HCT116 (cell line): ENCODE measurements around the gene MPP2. TPM values are rescaled to one million over a fixed set of nuclear protein-coding genes. Genes with fewer than 3 reads are reported as not detected.

Experiments
- ATAC-seq: fragments of 200-7000 bp; cut with Tn5 transposase; 2 replicates; pipeline ENCODE4 v1.9.1; 2020; ENCODE audit warnings: mild to moderate bottlenecking, moderate library complexity
- BruUV-seq: library from RNA; stranded (reverse); fragments of 400-500 nt; replicated peaks from 2 replicates; lab custom pipeline; 2021; lab: Mats Ljungman, UMichigan
- CTCF ChIA-PET: fragments of 300-600 bp; sonication (Branson Sonifier 250); formaldehyde crosslinking; loops from one replicate; lab custom pipeline; 2021; ENCODE audit warnings: antibody characterized with exemption; lab: Charles Lee
- POLR2A ChIA-PET: fragments of 300-600, 350-600 bp; sonication (Branson Sonifier 250); formaldehyde crosslinking; loops from one replicate; lab custom pipeline; 2021; ENCODE audit warnings: antibody characterized with exemption; lab: Charles Lee
- RAD21 ChIA-PET, 2 experiments: fragments of 300-600 bp; sonication (Branson Sonifier 250); formaldehyde crosslinking; loops; one replicate each; lab custom pipeline; 2023; ENCODE audit warnings: low total read pairs in 2 of 2; ENCODE audit not compliant: uncharacterized antibody in 2 of 2, unreplicated experiment in 2 of 2, low non-redundant PET in 1 of 2; lab: Charles Lee
- DNase-seq: peaks from one replicate; pipeline ENCODE4 v3.0.0-alpha.2; 2010; ENCODE audit warnings: low read depth, low spot score
- H2AFZ ChIP-seq: fragments of 200-600 bp; shearing (Covaris generic), sonication (generic); 2 replicates; pipeline ENCODE4 v1.6.1; 2017; ENCODE audit warnings: low read depth, mixed run types, mixed read lengths, antibody characterized with exemption, low read length; ENCODE audit not compliant: poor library complexity, severe bottlenecking
- H3K27ac ChIP-seq: 2 replicates; pipeline ENCODE4 v1.5.1; 2012; ENCODE audit warnings: low read depth, low read length
- H3K27me3 ChIP-seq: fragments of 200-600 bp; sonication (generic); 2 replicates; pipeline ENCODE4 v1.6.1; 2016; ENCODE audit warnings: mixed run types, low read length, mixed read lengths; ENCODE audit not compliant: insufficient read depth
- H3K36me3 ChIP-seq, 2 experiments: fragments of 200-500 bp in 1 of 2; fragments of 200-600 bp in 1 of 2; sonication (Bioruptor generic) in 1 of 2; sonication (generic) in 1 of 2; 2 replicates each; pipeline versions ENCODE4 v1.5.1 to v1.6.1; 2014 to 2016; ENCODE audit warnings: low read length in 2 of 2, inconsistent platforms in 1 of 2, mixed read lengths in 1 of 2, mixed run types in 1 of 2; ENCODE audit not compliant: insufficient read depth in 2 of 2, control insufficient read depth in 1 of 2
- H3K4me1 ChIP-seq, 2 experiments: fragments of 200-600 bp in 1 of 2; sonication (generic) in 1 of 2; 2 replicates each; pipeline versions ENCODE4 v1.5.1 to v1.6.1; 2012 to 2017; ENCODE audit warnings: low read length in 2 of 2, inconsistent platforms in 1 of 2, mild to moderate bottlenecking in 1 of 2, mixed read lengths in 1 of 2, mixed run types in 1 of 2, moderate library complexity in 1 of 2; ENCODE audit not compliant: insufficient read depth in 2 of 2, control insufficient read depth in 1 of 2
- H3K4me2 ChIP-seq: fragments of 200-600 bp; sonication (generic); 2 replicates; pipeline ENCODE4 v1.6.1; 2017; ENCODE audit warnings: mixed run types, low read length, mixed read lengths
- H3K4me3 ChIP-seq, 2 experiments: fragments of 200-600 bp in 1 of 2; sonication (generic) in 1 of 2; replicated peaks in 1 of 2; 2 replicates each; pipeline ENCODE4 v1.5.1; 2011 to 2016; ENCODE audit warnings: low read length in 2 of 2, control low read depth in 1 of 2, low read depth in 1 of 2, mild to moderate bottlenecking in 1 of 2, mixed read lengths in 1 of 2, mixed run types in 1 of 2
- H3K79me2 ChIP-seq: fragments of 200-600 bp; sonication (generic); 2 replicates; pipeline ENCODE4 v1.6.1; 2017; ENCODE audit warnings: mild to moderate bottlenecking, mixed run types, low read length, moderate library complexity, mixed read lengths; ENCODE audit not compliant: insufficient read depth
- H3K9ac ChIP-seq: fragments of 200-600 bp; sonication (generic); 2 replicates; pipeline ENCODE4 v1.6.1; 2016; ENCODE audit warnings: low read length, mixed read lengths
- H3K9me2 ChIP-seq: fragments of 200-600 bp; sonication (generic), shearing (Covaris generic); 2 replicates; pipeline ENCODE4 v1.6.1; 2017; ENCODE audit warnings: mixed run types, mild to moderate bottlenecking, moderate library complexity; ENCODE audit not compliant: insufficient read depth
- H3K9me3 ChIP-seq, 2 experiments: fragments of 200-500 bp in 1 of 2; fragments of 200-600 bp in 1 of 2; sonication (Bioruptor generic) in 1 of 2; sonication (generic) in 1 of 2; 2 replicates each; pipeline ENCODE4 v1.6.1; 2014 to 2017; ENCODE audit warnings: low read length in 2 of 2, mixed read lengths in 2 of 2, inconsistent platforms in 1 of 2, low read depth in 1 of 2, mild to moderate bottlenecking in 1 of 2, mixed run types in 1 of 2, moderate library complexity in 1 of 2; ENCODE audit not compliant: control insufficient read depth in 1 of 2, insufficient read depth in 1 of 2
- H4K20me1 ChIP-seq: fragments of 200-600 bp; sonication (generic), shearing (Covaris generic); 2 replicates; pipeline ENCODE4 v1.6.1; 2017; ENCODE audit warnings: mixed run types, mild to moderate bottlenecking, moderate library complexity; ENCODE audit not compliant: insufficient read depth
- CEBPB ChIP-seq: IDR thresholded peaks from 2 replicates; pipeline ENCODE4 v1.6.1; 2012; ENCODE audit warnings: low read depth
- EGR1 ChIP-seq: IDR thresholded peaks from 2 replicates; pipeline ENCODE4 v1.6.1; 2012; ENCODE audit warnings: low read depth
- EZH2 ChIP-seq: fragments of 200-600 bp; sonication (generic); IDR thresholded peaks from 2 replicates; pipeline ENCODE4 v1.6.1; 2017; ENCODE audit warnings: antibody characterized with exemption, mixed run types
- EZH2phosphoT487 ChIP-seq: fragments of 200-600 bp; IDR thresholded peaks from 2 replicates; pipeline ENCODE4 v1.6.1; 2018; ENCODE audit warnings: antibody characterized with exemption, borderline replicate concordance
- FOSL1 ChIP-seq: IDR thresholded peaks from 2 replicates; pipeline ENCODE4 v1.6.1; 2012; ENCODE audit warnings: low read depth
- POLR2A ChIP-seq: IDR thresholded peaks from 2 replicates; pipeline ENCODE4 v1.7.0; 2011; ENCODE audit warnings: borderline replicate concordance; ENCODE audit not compliant: insufficient read depth, insufficient read length; ENCODE audit errors: extremely low read depth
- RAD21 ChIP-seq: IDR thresholded peaks from 2 replicates; pipeline ENCODE4 v1.6.1; 2012; ENCODE audit warnings: low read depth, mild to moderate bottlenecking
- SIN3A ChIP-seq: IDR thresholded peaks from 2 replicates; pipeline ENCODE4 v1.6.1; 2012; ENCODE audit warnings: low read depth
- SP1 ChIP-seq: IDR thresholded peaks from 2 replicates; pipeline ENCODE4 v1.6.1; 2012; ENCODE audit warnings: low read depth
- SRF ChIP-seq: IDR thresholded peaks from 2 replicates; pipeline ENCODE4 v1.6.1; 2012; ENCODE audit warnings: low read depth
- TCF7L2 ChIP-seq: IDR thresholded peaks from 2 replicates; pipeline ENCODE4 v1.7.0; 2011; ENCODE audit warnings: borderline replicate concordance, inconsistent platforms; ENCODE audit not compliant: insufficient read depth, insufficient read length; ENCODE audit errors: extremely low read depth
- ZFX ChIP-seq: fragments of 450-650 bp; IDR thresholded peaks from 2 replicates; pipeline ENCODE4 v1.6.1; 2017
- ZNF274 ChIP-seq: fragments of 200-500 bp; sonication (Bioruptor generic); IDR thresholded peaks from 2 replicates; pipeline ENCODE4 v1.6.1; 2014; ENCODE audit warnings: mild to moderate bottlenecking, low read depth, low read length, inconsistent platforms
- intact Hi-C: fragments of 100-400 bp; cut with micrococcal nuclease; formaldehyde crosslinking; loops from 2 replicates; pipeline ENCODE4 v1.10.0; 2022
- total RNA-seq: library from RNA; stranded (reverse); gene quantifications from one replicate; pipeline ENCODE4 v1.2.1, GENCODE V29; 2021; ENCODE audit not compliant: unreplicated experiment
- TF ChIP-seq, protein P1 (sequence below): IDR thresholded peaks from 2 replicates; pipeline ENCODE4 v1.6.1; 2012
- TF ChIP-seq, protein P2 (sequence below): IDR thresholded peaks from 2 replicates; pipeline ENCODE4 v1.6.1; 2012
- TF ChIP-seq, protein P3 (sequence below): IDR thresholded peaks from 2 replicates; pipeline ENCODE4 v1.6.1; 2011; ENCODE audit warnings: mild to moderate bottlenecking, low read length, moderate library complexity; ENCODE audit not compliant: insufficient replicate concordance; ENCODE audit errors: extremely low read depth
- TF ChIP-seq, protein P4 (sequence below): IDR thresholded peaks from 2 replicates; pipeline ENCODE4 v1.6.1; 2012; ENCODE audit warnings: low read depth

Gene MPP2
- total RNA-seq, 1 experiment from 2014 or later, result 16.4 TPM

DNA sequence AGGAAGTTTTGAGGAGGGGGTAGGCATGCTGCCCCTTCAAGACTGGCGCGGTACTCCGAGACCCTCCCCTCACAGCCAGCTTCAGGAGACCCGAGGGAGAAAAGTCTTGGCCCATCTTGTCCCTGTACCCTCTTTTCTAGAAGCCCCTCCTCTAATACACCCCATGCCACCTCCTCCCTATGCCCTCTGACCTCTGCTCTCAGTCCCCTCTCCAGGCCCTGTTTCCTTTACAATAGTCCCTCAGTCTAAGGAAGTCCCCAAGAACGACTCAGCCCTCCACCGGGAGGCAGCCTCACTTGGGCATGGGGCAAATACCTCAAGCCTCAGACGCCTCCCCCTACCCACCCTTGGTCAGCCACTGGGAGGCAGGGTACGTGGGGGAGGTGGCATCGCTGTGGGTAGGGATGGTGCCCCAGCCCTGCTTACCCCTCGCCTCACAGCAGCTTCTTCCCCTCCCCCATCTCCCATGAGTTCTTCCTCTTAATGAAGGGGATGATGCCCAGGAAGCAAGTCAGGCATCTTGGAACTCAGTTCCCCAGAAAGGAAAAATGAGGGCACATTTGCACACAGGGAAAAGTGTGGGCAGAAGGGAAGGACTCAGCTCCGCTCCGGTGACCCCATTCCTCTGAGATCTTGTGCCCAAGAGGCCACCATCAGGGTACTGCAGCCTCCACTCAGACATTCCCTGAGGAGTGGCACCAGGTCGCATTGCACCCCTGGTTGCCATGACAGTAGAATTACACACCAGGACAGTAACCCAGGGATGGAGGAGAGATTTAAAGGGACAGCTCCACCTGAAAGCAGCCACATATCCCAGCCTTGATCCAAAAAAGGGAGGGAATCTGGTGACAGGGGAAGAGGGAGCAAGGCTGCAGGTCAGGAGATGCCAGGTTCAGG, 6.2 kb downstream of the MPP2 start:
- RAD21 ChIA-PET, result no interaction called here
- ATAC-seq (peak; percentile 21), DNase-seq (no peak)

More for the DNA sequence above, 6.2 kb downstream of the MPP2 start:
- H3K4me2 ChIP-seq, result peak overlapping the region; percentile 96
- no peaks in the 10 kb centered on the region for H3K27me3 ChIP-seq
- H3K4me1 ChIP-seq, result peaks cover 28 to 48% of the 10 kb centered on the region in 2 experiments; a peak in 3 of 4 replicates
- H3K4me3 ChIP-seq, result peak overlapping the region; percentile 57 to 70
- peak overlapping the region; percentile 45 for H2AFZ ChIP-seq
- H3K9me3 ChIP-seq, result no peaks in the 10 kb centered on the region
- H3K36me3 ChIP-seq, result no peaks in the 10 kb centered on the region
- ChIA-PET CTCF (interaction anchor here (1.0 to 1.5 kb wide), 2 partner anchors 9 to 21 kb away, joined by 3 to 6 read pairs; no protein-coding TSS in a partner anchor), POLR2A (no interaction called here)
- H3K9me2 ChIP-seq, result no peaks in the 10 kb centered on the region
- BruUV-seq, result no TSS peak
- intact Hi-C loops, result loop anchor here (10.0 kb wide), 1 partner anchor 464 kb away; the partner anchor contains the start of gene FAM171A2
- H3K27ac ChIP-seq, result no peak overlapping the region
- peak overlapping the region; percentile 62 for H3K9ac ChIP-seq
- TF ChIP-seq, protein P1, sequence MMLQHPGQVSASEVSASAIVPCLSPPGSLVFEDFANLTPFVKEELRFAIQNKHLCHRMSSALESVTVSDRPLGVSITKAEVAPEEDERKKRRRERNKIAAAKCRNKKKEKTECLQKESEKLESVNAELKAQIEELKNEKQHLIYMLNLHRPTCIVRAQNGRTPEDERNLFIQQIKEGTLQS, result no peak
- TF ChIP-seq, protein P2, sequence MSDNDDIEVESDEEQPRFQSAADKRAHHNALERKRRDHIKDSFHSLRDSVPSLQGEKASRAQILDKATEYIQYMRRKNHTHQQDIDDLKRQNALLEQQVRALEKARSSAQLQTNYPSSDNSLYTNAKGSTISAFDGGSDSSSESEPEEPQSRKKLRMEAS, result no peak
- TF ChIP-seq RAD21 (no peak), EGR1 (no peak), SP1 (no peak), SIN3A (no peak), EZH2phosphoT487 (no peak), ZFX (no peak), CEBPB (no peak), SRF (no peak), FOSL1 (no peak), TCF7L2 (no peak), ZNF274 (no peak), POLR2A (no peak), EZH2 (no peak)
- TF ChIP-seq, protein P3, sequence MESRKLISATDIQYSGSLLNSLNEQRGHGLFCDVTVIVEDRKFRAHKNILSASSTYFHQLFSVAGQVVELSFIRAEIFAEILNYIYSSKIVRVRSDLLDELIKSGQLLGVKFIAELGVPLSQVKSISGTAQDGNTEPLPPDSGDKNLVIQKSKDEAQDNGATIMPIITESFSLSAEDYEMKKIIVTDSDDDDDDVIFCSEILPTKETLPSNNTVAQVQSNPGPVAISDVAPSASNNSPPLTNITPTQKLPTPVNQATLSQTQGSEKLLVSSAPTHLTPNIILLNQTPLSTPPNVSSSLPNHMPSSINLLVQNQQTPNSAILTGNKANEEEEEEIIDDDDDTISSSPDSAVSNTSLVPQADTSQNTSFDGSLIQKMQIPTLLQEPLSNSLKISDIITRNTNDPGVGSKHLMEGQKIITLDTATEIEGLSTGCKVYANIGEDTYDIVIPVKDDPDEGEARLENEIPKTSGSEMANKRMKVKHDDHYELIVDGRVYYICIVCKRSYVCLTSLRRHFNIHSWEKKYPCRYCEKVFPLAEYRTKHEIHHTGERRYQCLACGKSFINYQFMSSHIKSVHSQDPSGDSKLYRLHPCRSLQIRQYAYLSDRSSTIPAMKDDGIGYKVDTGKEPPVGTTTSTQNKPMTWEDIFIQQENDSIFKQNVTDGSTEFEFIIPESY, result no peak
- TF ChIP-seq, protein P4, sequence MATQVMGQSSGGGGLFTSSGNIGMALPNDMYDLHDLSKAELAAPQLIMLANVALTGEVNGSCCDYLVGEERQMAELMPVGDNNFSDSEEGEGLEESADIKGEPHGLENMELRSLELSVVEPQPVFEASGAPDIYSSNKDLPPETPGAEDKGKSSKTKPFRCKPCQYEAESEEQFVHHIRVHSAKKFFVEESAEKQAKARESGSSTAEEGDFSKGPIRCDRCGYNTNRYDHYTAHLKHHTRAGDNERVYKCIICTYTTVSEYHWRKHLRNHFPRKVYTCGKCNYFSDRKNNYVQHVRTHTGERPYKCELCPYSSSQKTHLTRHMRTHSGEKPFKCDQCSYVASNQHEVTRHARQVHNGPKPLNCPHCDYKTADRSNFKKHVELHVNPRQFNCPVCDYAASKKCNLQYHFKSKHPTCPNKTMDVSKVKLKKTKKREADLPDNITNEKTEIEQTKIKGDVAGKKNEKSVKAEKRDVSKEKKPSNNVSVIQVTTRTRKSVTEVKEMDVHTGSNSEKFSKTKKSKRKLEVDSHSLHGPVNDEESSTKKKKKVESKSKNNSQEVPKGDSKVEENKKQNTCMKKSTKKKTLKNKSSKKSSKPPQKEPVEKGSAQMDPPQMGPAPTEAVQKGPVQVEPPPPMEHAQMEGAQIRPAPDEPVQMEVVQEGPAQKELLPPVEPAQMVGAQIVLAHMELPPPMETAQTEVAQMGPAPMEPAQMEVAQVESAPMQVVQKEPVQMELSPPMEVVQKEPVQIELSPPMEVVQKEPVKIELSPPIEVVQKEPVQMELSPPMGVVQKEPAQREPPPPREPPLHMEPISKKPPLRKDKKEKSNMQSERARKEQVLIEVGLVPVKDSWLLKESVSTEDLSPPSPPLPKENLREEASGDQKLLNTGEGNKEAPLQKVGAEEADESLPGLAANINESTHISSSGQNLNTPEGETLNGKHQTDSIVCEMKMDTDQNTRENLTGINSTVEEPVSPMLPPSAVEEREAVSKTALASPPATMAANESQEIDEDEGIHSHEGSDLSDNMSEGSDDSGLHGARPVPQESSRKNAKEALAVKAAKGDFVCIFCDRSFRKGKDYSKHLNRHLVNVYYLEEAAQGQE, result no peak
- TF ChIP-seq, all 23 proteins: peak for 0
- Histone ChIP-seq H3K79me2 (no peaks in the 10 kb centered on the region), H4K20me1 (no peaks in the 10 kb centered on the region)
